ENCODE data around the gene SELL.

The SELL gene

DNA sequence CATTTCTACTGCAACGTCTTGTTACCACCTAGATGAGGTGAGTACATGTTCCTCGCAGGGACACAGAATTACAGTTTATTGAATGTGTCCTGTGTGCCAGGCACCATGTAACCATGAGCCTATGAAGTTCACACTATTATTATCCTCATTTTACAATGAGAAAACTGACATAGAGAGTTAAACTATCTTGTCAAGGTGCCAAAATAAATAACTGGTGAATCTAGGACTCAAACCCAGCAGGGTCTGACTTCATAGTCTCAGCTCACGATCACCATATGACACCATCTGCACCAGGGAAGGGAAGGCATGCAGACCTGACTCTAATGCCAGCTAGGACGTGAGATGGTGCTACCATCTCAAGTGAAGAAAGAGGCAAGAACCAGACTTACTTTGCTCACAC is 20.0 kb upstream of the SELL start:
- ChIA-PET CTCF (interaction anchor here (1.1 to 1.2 kb wide), 2 partner anchors 9 to 78 kb away, joined by 3 to 4 read pairs; no protein-coding TSS in a partner anchor), POLR2A (interaction anchor here (1.2 kb wide), 1 partner anchor 64 kb away, joined by 4 read pairs; a partner anchor contains a TSS)
- no peaks in the 10 kb centered on the region for H3K36me3 ChIP-seq (ENCODE audit: control insufficient read depth in 2 of 2, insufficient read depth in 1 of 2, low read length in 2 of 2)
- H3K4me1 ChIP-seq (ENCODE audit: control insufficient read depth, insufficient read depth, low read length): no peaks in the 10 kb centered on the region
- no peaks in the 10 kb centered on the region for H3K9me3 ChIP-seq (ENCODE audit: control insufficient read depth, insufficient read depth, low read depth, low read length)
- H3K4me3 ChIP-seq (ENCODE audit: low read depth, low read length): no peak overlapping the region
- H3K27ac ChIP-seq (ENCODE audit: extremely low read depth, low read depth, low read length): no peak overlapping the region
- TF ChIP-seq, protein P1, sequence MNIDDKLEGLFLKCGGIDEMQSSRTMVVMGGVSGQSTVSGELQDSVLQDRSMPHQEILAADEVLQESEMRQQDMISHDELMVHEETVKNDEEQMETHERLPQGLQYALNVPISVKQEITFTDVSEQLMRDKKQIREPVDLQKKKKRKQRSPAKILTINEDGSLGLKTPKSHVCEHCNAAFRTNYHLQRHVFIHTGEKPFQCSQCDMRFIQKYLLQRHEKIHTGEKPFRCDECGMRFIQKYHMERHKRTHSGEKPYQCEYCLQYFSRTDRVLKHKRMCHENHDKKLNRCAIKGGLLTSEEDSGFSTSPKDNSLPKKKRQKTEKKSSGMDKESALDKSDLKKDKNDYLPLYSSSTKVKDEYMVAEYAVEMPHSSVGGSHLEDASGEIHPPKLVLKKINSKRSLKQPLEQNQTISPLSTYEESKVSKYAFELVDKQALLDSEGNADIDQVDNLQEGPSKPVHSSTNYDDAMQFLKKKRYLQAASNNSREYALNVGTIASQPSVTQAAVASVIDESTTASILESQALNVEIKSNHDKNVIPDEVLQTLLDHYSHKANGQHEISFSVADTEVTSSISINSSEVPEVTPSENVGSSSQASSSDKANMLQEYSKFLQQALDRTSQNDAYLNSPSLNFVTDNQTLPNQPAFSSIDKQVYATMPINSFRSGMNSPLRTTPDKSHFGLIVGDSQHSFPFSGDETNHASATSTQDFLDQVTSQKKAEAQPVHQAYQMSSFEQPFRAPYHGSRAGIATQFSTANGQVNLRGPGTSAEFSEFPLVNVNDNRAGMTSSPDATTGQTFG (tag by site-specific recombination; IDR thresholded peaks at IDR 0.05; ENCODE audit: borderline replicate concordance): no peak
- TF ChIP-seq ZNF530 (tag by site-specific recombination; IDR thresholded peaks at IDR 0.05; ENCODE audit: low read depth): no peak
- no peak for TF ChIP-seq ZNF610 (tag by site-specific recombination; IDR thresholded peaks at IDR 0.05; ENCODE audit: borderline replicate concordance)
- no peak for TF ChIP-seq ZFHX2 (tag by site-specific recombination; conservative IDR thresholded peaks at IDR 0.05)
- TF ChIP-seq ZNF624 (tag by site-specific recombination; IDR thresholded peaks at IDR 0.05): no peak
- no peak for TF ChIP-seq ZNF239 (tag by site-specific recombination; IDR thresholded peaks at IDR 0.05)
- no peak for TF ChIP-seq GLI4 (tag by site-specific recombination; IDR thresholded peaks at IDR 0.05)
- TF ChIP-seq ZNF362 (tag by site-specific recombination; IDR thresholded peaks at IDR 0.05): no peak
- no peak for TF ChIP-seq ZBTB7A (tag by site-specific recombination; IDR thresholded peaks at IDR 0.05; ENCODE audit: low read depth)
- no peak for TF ChIP-seq ZNF623 (tag by site-specific recombination; IDR thresholded peaks at IDR 0.05)
- no peak for TF ChIP-seq ZBTB44 (tag by site-specific recombination; IDR thresholded peaks at IDR 0.05)
- no peak for TF ChIP-seq TSHZ1 (tag by site-specific recombination; IDR thresholded peaks at IDR 0.05; ENCODE audit: borderline replicate concordance)
- no peak for TF ChIP-seq ZNF274 (IDR thresholded peaks at IDR 0.05; ENCODE audit: low read length)
- no peak for TF ChIP-seq ZNF274 (tag by site-specific recombination; IDR thresholded peaks at IDR 0.05; ENCODE audit: borderline replicate concordance)
- no peak for TF ChIP-seq BCL11B (tag by site-specific recombination; IDR thresholded peaks at IDR 0.05; ENCODE audit: low read depth)
- TF ChIP-seq ZNF221 (tag by site-specific recombination; IDR thresholded peaks at IDR 0.05; ENCODE audit: borderline replicate concordance): no peak
- peak; percentile 76 for TF ChIP-seq ZNF629 (tag by site-specific recombination; IDR thresholded peaks at IDR 0.05)
- TF ChIP-seq MZF1 (tag by site-specific recombination; IDR thresholded peaks at IDR 0.05; ENCODE audit: borderline replicate concordance): 0 out of 2 replicates have a peak, but pooled peaks have one; percentile 19
- no peak; the same call in 1 of the 2 replicates for TF ChIP-seq ZNF366 (tag by site-specific recombination; conservative IDR thresholded peaks at IDR 0.05)
- TF ChIP-seq SP2 (tag by site-specific recombination; IDR thresholded peaks at IDR 0.05): no peak
- no peak for TF ChIP-seq HOXD13 (CRISPR knock-in tag; IDR thresholded peaks at IDR 0.05; ENCODE audit: borderline replicate concordance)
- no peak for TF ChIP-seq TCF7L2 (IDR thresholded peaks at IDR 0.05; ENCODE audit: borderline replicate concordance, low read depth, low read length)
- peak; percentile 55 for TF ChIP-seq PRDM6 (tag by site-specific recombination; IDR thresholded peaks at IDR 0.05)
- TF ChIP-seq ZNF146 (tag by site-specific recombination; IDR thresholded peaks at IDR 0.05): no peak
- no peak for TF ChIP-seq ZNF138 (tag by site-specific recombination; IDR thresholded peaks at IDR 0.05; ENCODE audit: borderline replicate concordance)
- TF ChIP-seq ZBTB21 (tag by site-specific recombination; IDR thresholded peaks at IDR 0.05): peak; percentile 83
- TF ChIP-seq ZSCAN16 (tag by site-specific recombination; IDR thresholded peaks at IDR 0.05): no peak
